HPDE6-E6E7 (cell line): ENCODE measurements around the gene VARS2.
A peak's percentile ranks its signal among the peaks of the same experiment; 100 is the strongest.

Experiments used
- DNase-seq: peaks from one replicate; pipeline ENCODE4 v3.0.0; 2011; ENCODE audit warnings: missing footprints; ENCODE audit errors: extremely low spot score

Gene VARS2

DNA sequence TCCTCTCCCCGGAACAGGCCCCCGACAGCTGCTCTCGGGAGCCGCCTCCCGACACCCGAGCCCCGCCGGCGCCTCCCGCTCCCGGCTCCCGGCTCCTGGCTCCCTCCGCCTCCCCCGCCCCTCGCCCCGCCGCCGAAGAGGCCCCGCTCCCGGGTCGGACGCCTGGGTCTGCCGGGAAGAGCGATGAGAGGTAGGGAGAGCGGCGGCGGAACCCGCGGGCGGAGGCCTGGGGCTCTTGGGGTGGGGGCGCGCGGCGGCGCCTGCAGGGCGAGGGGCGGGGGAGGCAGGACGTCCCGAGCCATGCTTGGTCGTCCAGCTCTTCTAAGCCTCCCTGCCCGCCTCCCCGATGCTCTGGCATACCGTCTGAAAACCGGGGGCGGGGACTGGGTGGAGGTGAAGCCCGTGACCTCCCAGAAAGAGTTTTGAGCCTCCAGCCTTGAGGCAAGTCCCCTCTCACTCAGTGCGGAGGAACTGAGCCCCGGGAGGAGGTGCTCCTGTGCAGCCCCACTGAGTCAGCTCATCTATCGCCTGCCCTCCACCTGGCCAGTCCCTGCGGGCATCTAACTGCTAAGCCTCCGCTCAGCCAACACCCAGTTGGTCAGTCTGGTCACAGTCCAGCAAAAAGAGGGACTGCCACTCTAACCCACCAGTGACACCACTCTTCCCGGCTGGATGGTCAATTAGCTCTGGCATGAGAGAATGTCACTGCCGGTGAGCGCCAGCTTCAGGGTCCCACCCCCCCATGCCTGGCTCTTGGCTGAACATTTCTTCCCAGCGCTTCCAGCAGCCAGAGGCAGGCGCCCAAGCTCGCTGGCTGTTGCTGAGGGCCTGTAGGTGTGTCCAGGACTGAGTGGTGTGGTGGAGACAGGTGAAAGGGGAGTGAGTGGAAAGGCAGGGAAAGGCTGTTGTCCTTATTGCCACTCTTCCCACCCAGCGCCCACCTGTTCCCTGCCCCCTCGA is 29.2 kb upstream of the VARS2 start:
- DNase-seq: no peak

DNA sequence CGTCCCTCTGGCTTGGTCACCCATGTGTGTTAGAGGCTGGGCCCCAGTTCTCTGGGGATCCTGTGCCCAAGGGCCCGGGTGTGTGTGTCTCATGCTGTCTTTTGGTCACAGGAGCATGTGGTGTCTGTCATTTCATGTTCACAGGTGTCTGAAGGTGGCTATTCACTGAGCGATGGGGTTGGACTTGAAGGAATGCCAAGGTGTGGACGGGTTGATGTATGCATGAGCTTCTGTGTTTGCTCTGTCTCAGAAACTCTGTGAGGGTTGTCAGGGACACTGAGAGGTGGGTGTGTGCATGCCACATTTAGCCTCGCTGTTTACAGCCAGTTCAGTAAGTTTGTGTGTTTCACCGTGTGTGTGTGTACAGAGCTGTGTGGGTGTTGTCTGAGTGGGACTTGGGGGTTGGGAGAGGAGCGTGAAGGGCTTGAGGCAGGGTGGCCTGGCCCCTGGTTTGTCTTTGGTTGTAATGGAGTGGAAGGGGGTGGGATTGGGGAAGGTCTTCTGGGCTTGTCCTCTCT is 28.5 kb upstream of the VARS2 start:
- DNase-seq: no peak

DNA sequence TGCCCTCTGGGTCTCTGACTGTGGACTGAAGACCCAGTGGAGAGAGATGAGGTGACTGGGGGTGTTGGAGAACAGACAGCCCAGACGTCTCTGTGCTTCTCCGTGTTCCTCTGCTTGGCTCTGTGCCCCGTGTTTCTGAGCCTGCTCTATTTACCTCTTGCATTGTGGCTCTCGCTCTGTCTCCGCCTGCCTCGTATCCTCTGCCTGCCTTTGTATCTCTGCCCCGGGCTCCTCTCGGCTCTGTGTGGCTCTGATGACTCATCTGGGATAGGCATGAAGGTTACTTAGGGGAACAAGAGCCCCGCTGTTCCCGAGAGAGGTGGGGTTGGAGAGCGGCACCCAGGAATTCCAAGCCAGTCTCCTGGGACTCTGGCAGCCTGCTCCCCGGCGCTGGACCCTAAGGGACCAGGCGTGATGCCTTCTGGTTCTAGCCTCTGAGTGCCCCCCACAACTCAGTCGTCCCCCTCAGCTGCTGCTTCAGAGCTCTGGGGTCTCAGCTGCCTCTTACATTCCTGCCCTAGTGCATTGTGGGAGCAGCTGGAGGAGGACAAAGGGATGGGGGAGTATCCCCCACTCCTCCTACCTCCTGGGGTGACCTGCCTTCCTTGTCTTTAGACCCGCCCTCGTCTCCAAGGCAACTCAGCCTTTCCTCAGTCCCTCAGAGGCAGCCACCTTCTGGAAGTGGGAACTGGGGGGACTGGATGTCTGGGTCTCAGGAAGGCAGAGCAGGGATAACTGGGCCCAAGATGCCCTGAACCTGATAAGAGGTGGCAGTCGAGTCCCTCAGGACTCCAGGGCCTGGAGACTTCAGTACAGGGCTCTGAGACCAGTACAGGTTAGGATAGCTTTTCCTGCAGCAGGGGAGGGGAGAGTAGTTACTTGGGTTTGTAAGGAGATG is 27.8 kb upstream of the VARS2 start:
- peak; percentile 89 for DNase-seq

DNA sequence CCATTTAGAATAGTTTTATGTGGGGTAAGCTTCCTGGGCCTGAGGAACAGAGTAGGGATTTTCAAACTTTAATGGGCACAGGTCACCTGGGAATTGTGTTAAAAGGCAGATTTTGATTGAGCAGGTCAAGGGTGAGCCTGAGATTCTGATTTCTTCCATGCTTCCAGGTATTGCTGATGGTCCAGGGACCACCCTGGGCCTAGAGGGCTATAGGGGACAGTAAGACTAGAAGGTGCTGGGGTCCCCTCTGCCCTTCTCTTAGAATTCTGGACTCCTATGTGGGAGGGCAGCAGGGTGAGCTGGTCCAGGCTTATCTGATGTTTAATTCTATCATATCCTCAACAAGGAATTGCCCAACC is 27.2 kb upstream of the VARS2 start:
- no peak for DNase-seq

DNA sequence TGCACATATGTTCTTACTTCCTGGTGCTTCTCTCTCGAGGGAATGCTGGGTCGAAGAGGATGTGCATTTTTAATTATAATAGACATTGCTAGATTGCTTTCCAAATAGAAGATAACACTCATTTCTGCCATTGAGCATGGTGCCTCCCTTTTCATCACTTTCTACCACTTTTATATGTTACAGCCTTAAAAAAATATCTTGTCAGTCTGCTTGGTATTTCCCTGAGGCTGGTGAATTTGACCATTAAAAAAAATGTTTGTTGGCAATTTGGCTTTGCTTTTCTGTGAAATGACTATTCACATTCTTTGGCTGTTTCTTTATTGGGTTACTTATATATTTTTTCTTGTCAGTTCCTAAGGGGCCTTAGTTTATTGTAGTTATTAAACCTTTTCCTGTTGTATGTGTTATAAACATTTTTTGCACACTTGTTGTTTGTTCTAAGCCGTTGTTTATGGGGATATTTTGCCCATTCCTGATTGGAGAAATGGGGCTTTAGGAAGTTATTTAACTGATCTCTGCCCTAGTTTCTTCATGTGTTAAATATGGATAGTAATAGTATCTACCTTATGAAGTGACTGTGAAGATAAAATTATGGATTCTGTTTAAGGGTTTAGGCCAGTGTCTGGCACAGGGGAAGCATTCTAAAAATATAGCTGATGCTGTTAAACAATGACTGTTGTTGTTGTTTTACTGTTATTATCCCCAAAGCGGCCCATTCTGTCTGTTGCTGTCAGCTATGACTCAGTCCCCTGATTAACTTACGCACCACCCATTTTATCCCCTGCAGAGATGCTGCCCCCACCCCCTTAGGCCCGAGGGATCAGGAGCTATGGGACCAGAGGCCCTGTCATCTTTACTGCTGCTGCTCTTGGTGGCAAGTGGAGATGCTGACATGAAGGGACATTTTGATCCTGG is 25.9 kb upstream of the VARS2 start:
- no peak for DNase-seq

DNA sequence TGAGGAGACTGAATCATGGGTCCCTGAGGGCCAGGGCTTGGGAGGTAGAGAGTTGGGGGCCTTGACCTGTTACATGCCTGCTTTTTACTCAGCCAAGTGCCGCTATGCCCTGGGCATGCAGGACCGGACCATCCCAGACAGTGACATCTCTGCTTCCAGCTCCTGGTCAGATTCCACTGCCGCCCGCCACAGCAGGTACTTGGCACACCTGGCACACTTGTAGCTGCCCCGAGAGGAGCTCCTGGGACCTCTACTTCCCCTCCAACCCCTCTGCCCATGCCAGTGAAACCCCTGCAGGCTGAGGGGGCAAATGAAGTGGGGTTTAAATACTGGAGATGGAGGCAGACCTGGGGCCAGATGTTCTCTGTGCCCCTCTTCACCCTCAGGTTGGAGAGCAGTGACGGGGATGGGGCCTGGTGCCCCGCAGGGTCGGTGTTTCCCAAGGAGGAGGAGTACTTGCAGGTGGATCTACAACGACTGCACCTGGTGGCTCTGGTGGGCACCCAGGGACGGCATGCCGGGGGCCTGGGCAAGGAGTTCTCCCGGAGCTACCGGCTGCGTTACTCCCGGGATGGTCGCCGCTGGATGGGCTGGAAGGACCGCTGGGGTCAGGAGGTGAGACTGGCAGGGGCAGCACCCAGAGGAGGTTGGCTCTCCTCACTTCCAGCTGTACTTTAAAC is 25.1 kb upstream of the VARS2 start:
- DNase-seq: no peak

DNA sequence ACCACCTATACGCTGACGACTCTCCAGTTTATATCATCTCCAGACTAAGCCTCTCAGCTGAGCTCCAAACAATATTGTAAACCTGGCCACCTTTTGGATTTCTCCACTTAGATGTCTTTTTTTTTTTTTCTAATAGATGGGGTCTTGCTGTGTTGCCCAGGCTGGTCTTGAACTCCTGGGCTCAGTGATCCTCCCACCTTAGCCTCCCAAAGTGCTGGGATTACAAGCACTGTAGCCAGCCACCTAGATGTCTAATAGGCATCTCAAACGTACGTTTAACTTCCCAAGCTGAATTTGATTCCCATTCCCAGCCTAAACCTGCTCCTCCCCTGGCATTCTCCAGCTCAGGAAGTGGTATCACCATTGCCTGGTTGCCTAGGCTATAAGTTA is 24.5 kb upstream of the VARS2 start:
- no peak for DNase-seq

DNA sequence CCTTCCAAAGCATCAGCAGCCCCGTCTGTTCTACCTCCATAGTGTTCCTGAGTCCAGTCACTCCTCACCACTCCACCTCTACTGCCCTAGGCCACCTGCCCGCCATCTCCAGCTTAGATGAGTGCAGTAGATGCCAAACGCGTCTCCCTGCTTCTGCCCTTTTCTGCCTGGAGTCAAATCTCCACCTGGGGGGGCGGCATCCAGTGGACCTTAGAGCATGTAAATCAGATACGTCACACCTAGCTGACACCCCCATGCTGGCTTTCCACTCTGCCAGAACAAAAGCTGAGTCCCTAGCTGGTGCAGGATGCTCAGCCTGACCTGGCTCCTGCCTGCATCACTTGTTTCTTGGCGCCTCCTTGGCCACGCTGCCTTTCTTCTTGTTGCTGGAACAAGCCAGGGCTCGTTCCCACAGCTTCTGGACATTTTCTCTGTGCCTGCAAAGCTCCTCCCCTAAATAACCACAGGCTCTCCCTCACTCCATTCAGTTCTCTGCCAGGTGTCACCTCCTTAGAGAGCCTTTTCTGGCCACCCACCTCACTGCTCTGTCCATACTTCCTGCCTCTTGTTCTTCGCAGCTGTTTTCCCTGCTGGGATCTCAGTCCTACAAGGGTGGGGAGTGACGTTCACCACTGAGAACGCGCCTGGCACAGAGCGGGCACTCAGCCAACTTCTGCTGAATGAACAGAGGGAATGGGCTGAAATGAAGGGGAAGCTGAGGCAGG is 24.0 kb upstream of the VARS2 start:
- no peak for DNase-seq

DNA sequence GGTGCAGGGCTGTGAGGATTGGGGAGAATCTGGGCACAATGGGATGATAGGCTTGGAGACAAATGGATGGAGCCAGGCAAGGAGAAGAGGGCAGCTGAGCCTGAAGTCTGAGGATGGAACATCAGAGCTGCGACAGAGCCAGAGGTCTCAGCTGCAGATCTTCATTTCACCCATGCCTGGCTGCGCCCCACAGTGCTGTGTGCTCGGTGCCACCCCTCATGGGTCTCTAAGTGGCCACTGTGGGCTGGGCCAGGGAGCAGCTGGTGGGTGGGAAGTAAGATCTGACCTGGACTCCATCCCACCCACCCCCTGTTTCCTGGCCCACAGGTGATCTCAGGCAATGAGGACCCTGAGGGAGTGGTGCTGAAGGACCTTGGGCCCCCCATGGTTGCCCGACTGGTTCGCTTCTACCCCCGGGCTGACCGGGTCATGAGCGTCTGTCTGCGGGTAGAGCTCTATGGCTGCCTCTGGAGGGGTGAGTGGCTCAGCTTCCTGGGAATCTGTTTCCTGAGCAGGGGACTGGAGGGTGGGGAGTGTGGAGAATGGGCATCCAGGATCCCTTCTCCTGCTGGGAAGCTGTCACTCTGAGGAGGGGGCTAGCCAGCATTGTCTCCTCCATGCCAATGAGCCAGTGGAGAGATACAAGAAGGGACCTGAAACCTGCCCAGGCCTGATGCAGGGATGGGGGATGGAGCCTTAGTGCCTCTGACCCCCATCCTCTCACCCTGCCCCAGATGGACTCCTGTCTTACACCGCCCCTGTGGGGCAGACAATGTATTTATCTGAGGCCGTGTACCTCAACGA is 23.2 kb upstream of the VARS2 start:
- no peak for DNase-seq

DNA sequence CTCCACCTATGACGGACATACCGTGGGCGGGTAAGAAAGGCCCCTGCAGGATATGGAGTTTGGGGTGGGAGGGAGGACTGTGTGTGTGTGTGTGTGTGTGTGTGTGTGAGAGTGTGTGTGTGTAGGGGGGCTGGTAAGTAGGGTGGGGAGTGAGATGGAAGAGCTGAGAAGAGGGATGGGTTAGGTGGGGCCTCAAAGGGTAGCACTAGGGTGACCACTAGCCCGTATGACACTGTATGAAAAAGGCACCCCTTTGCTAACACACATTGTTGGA is 22.7 kb upstream of the VARS2 start:
- no peak for DNase-seq

DNA sequence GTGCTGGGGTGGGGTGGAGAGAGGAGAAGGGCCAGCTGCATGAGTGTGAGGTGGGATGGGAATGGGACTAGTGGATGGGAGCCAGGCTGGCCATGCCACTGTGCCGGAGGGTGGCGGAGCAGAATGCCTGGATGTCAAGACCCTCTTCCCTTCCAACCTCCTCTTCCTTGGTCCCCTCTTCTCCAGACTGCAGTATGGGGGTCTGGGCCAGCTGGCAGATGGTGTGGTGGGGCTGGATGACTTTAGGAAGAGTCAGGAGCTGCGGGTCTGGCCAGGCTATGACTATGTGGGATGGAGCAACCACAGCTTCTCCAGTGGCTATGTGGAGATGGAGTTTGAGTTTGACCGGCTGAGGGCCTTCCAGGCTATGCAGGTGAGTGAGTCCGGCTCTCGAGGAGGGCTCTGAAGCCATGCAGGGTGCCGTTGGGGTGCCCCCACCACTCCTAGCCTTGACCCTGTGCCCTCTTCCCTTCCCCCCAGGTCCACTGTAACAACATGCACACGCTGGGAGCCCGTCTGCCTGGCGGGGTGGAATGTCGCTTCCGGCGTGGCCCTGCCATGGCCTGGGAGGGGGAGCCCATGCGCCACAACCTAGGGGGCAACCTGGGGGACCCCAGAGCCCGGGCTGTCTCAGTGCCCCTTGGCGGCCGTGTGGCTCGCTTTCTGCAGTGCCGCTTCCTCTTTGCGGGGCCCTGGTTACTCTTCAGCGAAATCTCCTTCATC is 22.1 kb upstream of the VARS2 start:
- DNase-seq: no peak

DNA sequence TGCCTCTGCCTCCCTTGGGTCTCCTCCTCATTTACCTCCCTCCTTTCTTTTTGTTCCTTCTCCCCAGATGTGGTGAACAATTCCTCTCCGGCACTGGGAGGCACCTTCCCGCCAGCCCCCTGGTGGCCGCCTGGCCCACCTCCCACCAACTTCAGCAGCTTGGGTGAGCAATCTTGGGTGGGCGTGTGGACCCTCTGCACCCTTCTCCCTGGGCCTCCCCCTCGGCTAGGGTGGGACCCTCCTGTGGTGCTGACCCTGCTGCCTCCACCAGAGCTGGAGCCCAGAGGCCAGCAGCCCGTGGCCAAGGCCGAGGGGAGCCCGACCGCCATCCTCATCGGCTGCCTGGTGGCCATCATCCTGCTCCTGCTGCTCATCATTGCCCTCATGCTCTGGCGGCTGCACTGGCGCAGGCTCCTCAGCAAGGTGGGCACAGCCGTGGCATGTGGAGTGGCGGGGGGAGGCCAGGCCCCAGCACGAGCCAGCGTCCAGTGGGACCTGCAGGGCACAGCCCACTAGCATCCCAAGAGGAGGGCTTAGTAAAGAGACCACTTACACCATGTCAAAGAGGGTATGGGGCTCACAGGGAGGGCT is 20.9 kb upstream of the VARS2 start:
- DNase-seq: no peak

DNA sequence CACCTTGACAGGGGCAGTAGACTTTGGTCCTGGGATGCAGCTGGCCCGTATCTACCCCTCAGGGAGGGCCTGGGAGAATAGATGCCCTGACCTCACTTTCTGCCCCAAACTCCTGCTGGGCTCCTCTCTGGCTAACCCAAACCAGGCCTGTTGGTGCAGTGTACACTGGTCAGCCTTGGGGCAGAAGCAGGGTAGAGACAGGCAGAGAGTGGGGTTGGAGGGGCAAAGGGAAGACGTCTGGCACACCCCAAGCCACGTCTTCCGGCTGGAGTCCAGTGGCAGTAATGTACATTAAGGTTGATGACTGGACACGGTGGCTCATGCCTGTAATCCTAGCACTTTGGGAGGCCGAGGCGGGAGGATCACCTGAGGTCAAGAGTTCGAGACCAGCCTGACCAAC is 20.4 kb upstream of the VARS2 start:
- DNase-seq: no peak

DNA sequence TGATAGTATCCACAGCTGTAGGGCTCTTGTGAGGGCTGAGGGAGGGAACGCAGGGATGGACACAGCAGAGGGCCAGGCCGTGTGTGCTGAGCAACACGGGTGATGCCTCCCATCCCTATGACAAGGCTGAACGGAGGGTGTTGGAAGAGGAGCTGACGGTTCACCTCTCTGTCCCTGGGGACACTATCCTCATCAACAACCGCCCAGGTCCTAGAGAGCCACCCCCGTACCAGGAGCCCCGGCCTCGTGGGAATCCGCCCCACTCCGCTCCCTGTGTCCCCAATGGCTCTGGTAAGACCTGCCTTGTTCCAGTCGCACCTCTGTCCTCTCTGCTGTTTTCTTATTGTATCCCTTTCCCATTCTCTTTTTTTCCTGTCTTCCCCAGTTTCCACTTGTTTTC is 19.7 kb upstream of the VARS2 start:
- no peak for DNase-seq

DNA sequence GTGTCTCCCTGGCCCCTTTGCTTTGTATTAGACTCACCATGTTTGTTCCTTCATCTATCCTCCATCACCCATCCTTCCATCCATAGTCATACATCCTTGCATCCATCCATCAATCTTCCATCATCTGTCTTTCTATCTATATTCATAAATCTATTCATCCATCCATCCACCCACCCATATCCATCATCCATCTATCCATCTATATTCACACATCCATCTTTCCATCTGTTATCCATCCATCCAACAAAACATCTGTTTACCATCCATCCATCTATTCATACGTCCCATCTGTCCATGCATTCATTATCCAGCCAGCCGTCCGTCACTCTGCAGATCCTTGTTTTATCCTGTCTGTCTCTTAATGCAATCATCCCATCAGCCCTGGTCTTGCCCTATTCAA is 19.1 kb upstream of the VARS2 start:
- no peak for DNase-seq

DNA sequence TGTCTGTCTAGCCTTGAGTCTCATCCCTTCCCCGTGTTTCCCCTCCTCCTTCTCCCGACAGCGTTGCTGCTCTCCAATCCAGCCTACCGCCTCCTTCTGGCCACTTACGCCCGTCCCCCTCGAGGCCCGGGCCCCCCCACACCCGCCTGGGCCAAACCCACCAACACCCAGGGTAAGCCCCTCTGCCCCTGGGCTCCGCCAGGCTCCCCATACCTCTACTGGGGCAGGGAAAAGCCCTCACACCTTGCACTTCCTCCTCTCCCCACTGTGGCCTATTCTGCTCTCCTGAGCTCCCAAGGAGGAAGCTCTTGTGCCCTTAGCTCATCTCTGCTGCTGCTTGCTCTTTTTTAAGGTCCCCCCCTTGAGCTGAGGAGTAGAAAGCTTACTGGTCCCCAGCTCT is 18.7 kb upstream of the VARS2 start:
- DNase-seq: no peak

DNA sequence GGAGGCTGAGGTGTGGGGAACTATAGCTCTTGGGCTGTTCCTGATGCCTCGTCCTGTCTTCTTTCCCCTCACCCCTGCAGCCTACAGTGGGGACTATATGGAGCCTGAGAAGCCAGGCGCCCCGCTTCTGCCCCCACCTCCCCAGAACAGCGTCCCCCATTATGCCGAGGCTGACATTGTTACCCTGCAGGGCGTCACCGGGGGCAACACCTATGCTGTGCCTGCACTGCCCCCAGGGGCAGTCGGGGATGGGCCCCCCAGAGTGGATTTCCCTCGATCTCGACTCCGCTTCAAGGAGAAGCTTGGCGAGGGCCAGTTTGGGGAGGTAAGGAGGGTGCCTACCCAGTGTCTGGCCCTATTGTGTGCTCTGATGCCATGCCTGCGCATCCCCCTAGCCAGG is 17.5 kb upstream of the VARS2 start:
- no peak for DNase-seq

DNA sequence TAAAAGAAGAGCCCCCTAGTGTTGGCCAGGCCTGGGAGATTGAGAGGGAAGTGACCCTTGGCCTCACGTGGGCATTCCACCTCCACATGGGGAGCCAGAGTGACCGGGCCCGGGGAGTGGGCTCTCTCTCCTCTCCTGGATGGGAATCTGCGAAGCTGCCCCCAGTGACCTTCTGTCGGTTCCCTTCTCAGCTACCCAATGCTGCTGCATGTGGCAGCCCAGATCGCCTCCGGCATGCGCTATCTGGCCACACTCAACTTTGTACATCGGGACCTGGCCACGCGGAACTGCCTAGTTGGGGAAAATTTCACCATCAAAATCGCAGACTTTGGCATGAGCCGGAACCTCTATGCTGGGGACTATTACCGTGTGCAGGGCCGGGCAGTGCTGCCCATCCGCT is 16.2 kb upstream of the VARS2 start:
- DNase-seq: no peak
